ENCODE measurements around the gene MAGEA2B. TPM values are rescaled to one million over a fixed set of nuclear protein-coding genes. Genes with fewer than 3 reads are reported as not detected.
"Not testable (repeated sequence)": the region's sequence is repeated elsewhere in the genome, so short reads cannot be mapped to it uniquely, and the experiment has no call there.

Gene MAGEA2B
- total RNA-seq, 1 donor from 2014 or later: not detected

DNA sequence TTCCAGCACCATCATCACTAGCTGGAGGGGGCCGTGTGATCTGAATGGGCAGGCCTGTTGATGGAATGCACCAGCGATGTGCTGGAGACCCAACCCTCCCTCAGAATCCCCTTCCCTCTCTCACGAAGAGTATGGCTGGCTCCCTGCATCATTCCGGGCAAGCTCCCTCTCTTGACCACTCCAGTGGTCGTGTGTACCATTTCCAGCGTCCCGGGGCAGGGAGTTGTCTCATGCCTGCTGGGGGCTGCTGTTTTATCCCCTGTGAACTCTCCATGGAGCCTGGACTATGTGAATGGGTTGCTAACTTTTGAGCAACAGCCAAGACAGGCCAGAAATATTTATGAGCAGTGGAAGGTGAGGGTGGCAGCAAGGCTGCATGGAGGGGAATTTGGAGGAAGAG, 11.0 kb downstream of the MAGEA2B start:
- Mint-ChIP-seq H3K9me3 (no peaks in the 10 kb centered on the region), H3K4me1 (no peaks in the 10 kb centered on the region), H3K36me3 (ENCODE audit: low read depth) (no peaks in the 10 kb centered on the region), H3K27ac (no peak overlapping the region), H3K4me3 (no peak overlapping the region), H3K27me3 (no peaks in the 10 kb centered on the region)
- ChIA-PET POLR2A (no interaction called here), CTCF (no interaction called here)
- DNase-seq: no peak
- intact Hi-C loops (cut with micrococcal nuclease): no loop called here
- ATAC-seq (ENCODE audit: low read depth): no peak
- TF ChIP-seq, protein P1, sequence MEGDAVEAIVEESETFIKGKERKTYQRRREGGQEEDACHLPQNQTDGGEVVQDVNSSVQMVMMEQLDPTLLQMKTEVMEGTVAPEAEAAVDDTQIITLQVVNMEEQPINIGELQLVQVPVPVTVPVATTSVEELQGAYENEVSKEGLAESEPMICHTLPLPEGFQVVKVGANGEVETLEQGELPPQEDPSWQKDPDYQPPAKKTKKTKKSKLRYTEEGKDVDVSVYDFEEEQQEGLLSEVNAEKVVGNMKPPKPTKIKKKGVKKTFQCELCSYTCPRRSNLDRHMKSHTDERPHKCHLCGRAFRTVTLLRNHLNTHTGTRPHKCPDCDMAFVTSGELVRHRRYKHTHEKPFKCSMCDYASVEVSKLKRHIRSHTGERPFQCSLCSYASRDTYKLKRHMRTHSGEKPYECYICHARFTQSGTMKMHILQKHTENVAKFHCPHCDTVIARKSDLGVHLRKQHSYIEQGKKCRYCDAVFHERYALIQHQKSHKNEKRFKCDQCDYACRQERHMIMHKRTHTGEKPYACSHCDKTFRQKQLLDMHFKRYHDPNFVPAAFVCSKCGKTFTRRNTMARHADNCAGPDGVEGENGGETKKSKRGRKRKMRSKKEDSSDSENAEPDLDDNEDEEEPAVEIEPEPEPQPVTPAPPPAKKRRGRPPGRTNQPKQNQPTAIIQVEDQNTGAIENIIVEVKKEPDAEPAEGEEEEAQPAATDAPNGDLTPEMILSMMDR (IDR thresholded peaks at IDR 0.05): no peak

DNA sequence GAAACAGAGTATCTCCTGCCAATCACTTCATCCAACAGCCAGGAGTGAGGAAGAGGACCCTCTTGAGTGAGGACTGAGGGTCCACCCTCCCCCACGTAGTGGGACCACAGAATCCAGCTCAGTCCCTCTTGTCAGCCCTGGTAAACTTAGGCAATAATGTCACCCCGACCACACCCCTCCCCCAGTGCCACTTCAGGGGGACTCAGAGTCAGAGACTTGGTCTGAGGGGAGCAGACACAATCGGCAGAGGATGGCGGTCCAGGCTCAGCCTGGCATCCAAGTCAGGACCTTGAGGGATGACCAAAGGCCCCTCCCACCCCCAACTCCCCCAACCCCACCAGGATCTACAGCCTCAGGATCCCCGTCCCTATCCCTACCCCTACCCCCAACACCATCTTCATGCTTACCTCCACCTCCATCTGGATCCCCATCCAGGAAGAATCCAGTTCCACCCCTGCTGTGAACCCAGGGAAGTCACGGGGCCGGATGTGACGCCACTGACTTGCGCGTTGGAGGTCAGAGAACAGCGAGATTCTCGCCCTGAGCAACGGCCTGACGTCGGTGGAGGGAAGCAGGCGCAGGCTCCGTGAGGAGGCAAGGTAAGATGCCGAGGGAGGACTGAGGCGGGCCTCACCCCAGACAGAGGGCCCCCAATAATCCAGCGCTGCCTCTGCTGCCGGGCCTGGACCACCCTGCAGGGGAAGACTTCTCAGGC, 19.0 kb downstream of the MAGEA2B start, which contains the start of the genes CSAG1 and MAGEA12:
Gene CSAG1, minus strand, starts transcription at position 461 of the 715 bp plus-strand sequence. CDS start 1,261 bp downstream, outside the sequence.
Gene MAGEA12, plus strand, starts transcription at position 497 of the 715 bp plus-strand sequence. CDS start 2,405 bp downstream, outside the sequence.
- ChIA-PET POLR2A (no interaction called here), CTCF (no interaction called here)
- Mint-ChIP-seq H3K9me3 (no peaks in the 10 kb centered on the region), H3K27me3 (no peaks in the 10 kb centered on the region), H3K36me3 (ENCODE audit: low read depth) (no peaks in the 10 kb centered on the region), H3K4me1 (no peaks in the 10 kb centered on the region), H3K27ac (no peak within 1 kb of the TSS), H3K4me3 (no peak within 1 kb of the TSS)
- TF ChIP-seq, protein P1 (IDR thresholded peaks at IDR 0.05): no peak
- intact Hi-C loops (cut with micrococcal nuclease): no loop called here
- DNase-seq (no peak), ATAC-seq (ENCODE audit: low read depth) (no peak)

GRCh38 chrX:152734143-152734858, 19.9 kb downstream of the MAGEA2B start:
- H3K4me1 Mint-ChIP-seq; intact Hi-C loops (cut with micrococcal nuclease); H3K9me3 Mint-ChIP-seq; H3K36me3 Mint-ChIP-seq (ENCODE audit: low read depth); H3K27me3 Mint-ChIP-seq; H3K27ac Mint-ChIP-seq; H3K4me3 Mint-ChIP-seq; DNase-seq; ATAC-seq (ENCODE audit: low read depth); CTCF ChIA-PET; POLR2A ChIA-PET: not testable (repeated sequence)

GRCh38 chrX:152735101-152735500, 20.7 kb downstream of the MAGEA2B start:
- ATAC-seq (ENCODE audit: low read depth) (no peak), DNase-seq (no peak)
- CTCF ChIA-PET: no interaction called here
- Mint-ChIP-seq H3K36me3 (ENCODE audit: low read depth) (no peaks in the 10 kb centered on the region), H3K27ac (no peak overlapping the region), H3K9me3 (no peaks in the 10 kb centered on the region), H3K4me3 (no peak overlapping the region), H3K27me3 (no peaks in the 10 kb centered on the region), H3K4me1 (no peaks in the 10 kb centered on the region)
- POLR2A ChIA-PET: no interaction called here
- intact Hi-C loops (cut with micrococcal nuclease): no loop called here
- TF ChIP-seq, protein P1 (IDR thresholded peaks at IDR 0.05): no peak

GRCh38 chrX:152735860-152736511, 21.6 kb downstream of the MAGEA2B start:
- no peaks in the 10 kb centered on the region for H3K27me3 Mint-ChIP-seq
- H3K9me3 Mint-ChIP-seq: no peaks in the 10 kb centered on the region
- H3K27ac Mint-ChIP-seq: no peak overlapping the region
- H3K4me3 Mint-ChIP-seq: no peak overlapping the region
- DNase-seq: no peak
- no peaks in the 10 kb centered on the region for H3K36me3 Mint-ChIP-seq (ENCODE audit: low read depth)
- TF ChIP-seq, protein P1 (IDR thresholded peaks at IDR 0.05): no peak
- ATAC-seq (ENCODE audit: low read depth): no peak
- intact Hi-C loops (cut with micrococcal nuclease): no loop called here
- CTCF ChIA-PET: no interaction called here
- no peaks in the 10 kb centered on the region for H3K4me1 Mint-ChIP-seq
- POLR2A ChIA-PET: no interaction called here

DNA sequence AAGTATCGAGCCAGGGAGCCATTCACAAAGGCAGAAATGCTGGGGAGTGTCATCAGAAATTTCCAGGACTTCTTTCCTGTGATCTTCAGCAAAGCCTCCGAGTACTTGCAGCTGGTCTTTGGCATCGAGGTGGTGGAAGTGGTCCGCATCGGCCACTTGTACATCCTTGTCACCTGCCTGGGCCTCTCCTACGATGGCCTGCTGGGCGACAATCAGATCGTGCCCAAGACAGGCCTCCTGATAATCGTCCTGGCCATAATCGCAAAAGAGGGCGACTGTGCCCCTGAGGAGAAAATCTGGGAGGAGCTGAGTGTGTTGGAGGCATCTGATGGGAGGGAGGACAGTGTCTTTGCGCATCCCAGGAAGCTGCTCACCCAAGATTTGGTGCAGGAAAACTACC, 22.1 kb downstream of the MAGEA2B start:
- ATAC-seq (ENCODE audit: low read depth); H3K9me3 Mint-ChIP-seq; H3K27ac Mint-ChIP-seq; H3K36me3 Mint-ChIP-seq (ENCODE audit: low read depth); H3K27me3 Mint-ChIP-seq; H3K4me3 Mint-ChIP-seq; intact Hi-C loops (cut with micrococcal nuclease); H3K4me1 Mint-ChIP-seq; POLR2A ChIA-PET; CTCF ChIA-PET; DNase-seq: not testable (repeated sequence)
